Subcutaneous abdominal adipose tissue (tissue), 5 donors: ENCODE data around the gene XPC.
"Not testable (repeated sequence)": the region's sequence is repeated elsewhere in the genome, so short reads cannot be mapped to it uniquely, and the experiment has no call there.

ENCODE experiments used
- H3K27ac ChIP-seq: one replicate; pipeline ENCODE4 v1.7.0; 2013; ENCODE audit warnings: low read depth, mild to moderate bottlenecking, inconsistent platforms, low read length, moderate library complexity
- H3K27me3 ChIP-seq, 5 donors: one replicate each; pipeline ENCODE4 v1.7.0; 2013; ENCODE audit warnings: low read length in 5 of 5, inconsistent platforms in 1 of 5; ENCODE audit not compliant: control insufficient read depth in 5 of 5, insufficient read depth in 4 of 5
- H3K36me3 ChIP-seq, 5 donors: one replicate each; pipeline ENCODE4 v1.7.0; 2013; ENCODE audit warnings: low read length in 5 of 5; ENCODE audit not compliant: control insufficient read depth in 5 of 5, insufficient read depth in 5 of 5
- H3K4me1 ChIP-seq, 5 donors: one replicate each; pipeline ENCODE4 v1.7.0; 2013; ENCODE audit warnings: low read length in 5 of 5, mild to moderate bottlenecking in 3 of 5, moderate library complexity in 1 of 5; ENCODE audit not compliant: control insufficient read depth in 5 of 5, insufficient read depth in 5 of 5
- H3K4me3 ChIP-seq, 5 donors: one replicate each; pipeline ENCODE4 v1.7.0; 2013; ENCODE audit warnings: low read length in 5 of 5, low read depth in 1 of 5
- H3K9ac ChIP-seq, 5 donors: one replicate each; pipeline ENCODE4 v1.7.0; 2013; ENCODE audit warnings: low read length in 5 of 5, mild to moderate bottlenecking in 4 of 5, moderate library complexity in 3 of 5
- H3K9me3 ChIP-seq, 5 donors: one replicate each; pipeline ENCODE4 v1.7.0; 2013; ENCODE audit warnings: low read length in 5 of 5; ENCODE audit not compliant: control insufficient read depth in 5 of 5
- donor health status: healthy.
- donor health status: healthy.
- donor health status: healthy.
- donor health status: healthy.
- donor health status: healthy.

The XPC gene

GRCh38 chr3:14117468-14118399 is 60.7 kb downstream of the XPC start:
- Histone ChIP-seq H3K4me1 (peaks cover 0 to 11% (median 7%) of the 10 kb centered on the region in 5 donors), H3K27me3 (no peaks in the 10 kb centered on the region), H3K9ac (no peak overlapping the region), H3K36me3 (peaks cover 14 to 55% (median 41%) of the 10 kb centered on the region in 5 donors), H3K27ac (no peak overlapping the region), H3K4me3 (no peak overlapping the region), H3K9me3 (no peaks in the 10 kb centered on the region)

GRCh38 chr3:14113965-14114635 is 64.3 kb downstream of the XPC start:
- H3K36me3 ChIP-seq = peaks cover 26 to 59% (median 46%) of the 10 kb centered on the region in 5 donors
- H3K4me1 ChIP-seq = peaks cover 0 to 9% (median 7%) of the 10 kb centered on the region in 5 donors

GRCh38 chr3:14110699-14111098 is 67.7 kb downstream of the XPC start:
- no peaks in the 10 kb centered on the region for H3K4me1 ChIP-seq
- H3K9ac ChIP-seq = no peak overlapping the region
- no peak overlapping the region for H3K4me3 ChIP-seq
- no peak overlapping the region for H3K27ac ChIP-seq
- no peaks in the 10 kb centered on the region for H3K9me3 ChIP-seq
- peaks cover 22 to 47% (median 40%) of the 10 kb centered on the region in 5 donors for H3K36me3 ChIP-seq
- no peaks in the 10 kb centered on the region for H3K27me3 ChIP-seq

More at GRCh38 chr3:14113965-14114635, 64.3 kb downstream of the XPC start:
- Histone ChIP-seq H3K27ac (no peak overlapping the region), H3K9me3 (no peaks in the 10 kb centered on the region), H3K4me3 (no peak overlapping the region), H3K9ac (no peak overlapping the region), H3K27me3 (no peaks in the 10 kb centered on the region)

GRCh38 chr3:14109821-14110220 is 68.6 kb downstream of the XPC start:
- not testable (repeated sequence) for H3K4me1 ChIP-seq, H3K9ac ChIP-seq, H3K9me3 ChIP-seq, H3K4me3 ChIP-seq, H3K27me3 ChIP-seq, H3K27ac ChIP-seq
- H3K36me3 ChIP-seq = peaks cover 14 to 38% (median 31%) of the 10 kb centered on the region in 5 donors

- Histone ChIP-seq H3K36me3 (no peaks in the 10 kb centered on the region), H3K27ac (no peak overlapping the region)
These were observed 80.6 kb downstream of the XPC start for GRCh38 chr3:14097616-14098391.

GRCh38 chr3:14096742-14097141 is 81.7 kb downstream of the XPC start:
- Histone ChIP-seq H3K9ac (no peak overlapping the region), H3K27me3 (no peaks in the 10 kb centered on the region), H3K4me3 (no peak overlapping the region), H3K36me3 (no peaks in the 10 kb centered on the region), H3K4me1 (no peaks in the 10 kb centered on the region), H3K27ac (no peak overlapping the region), H3K9me3 (peaks cover 0 to 8% (median 6%) of the 10 kb centered on the region in 5 donors)

More at GRCh38 chr3:14097616-14098391, 80.6 kb downstream of the XPC start:
- H3K4me1 ChIP-seq = no peaks in the 10 kb centered on the region
- no peak overlapping the region for H3K9ac ChIP-seq
- H3K4me3 ChIP-seq = no peak overlapping the region
- peaks cover 0 to 8% (median 6%) of the 10 kb centered on the region in 5 donors for H3K9me3 ChIP-seq
- no peaks in the 10 kb centered on the region for H3K27me3 ChIP-seq
